A673 (cell line): ENCODE data around the gene PTCHD4. TPM values are rescaled to one million over a fixed set of nuclear protein-coding genes. Genes with fewer than 3 reads are reported as not detected.

Experiments used
- BruUV-seq: library from RNA; stranded (reverse); fragments of 400-500 nt; replicated peaks from 2 replicates; lab custom pipeline; 2021; lab: Mats Ljungman, UMichigan
- CTCF ChIA-PET: fragments of 300-600 bp; sonication (Branson Sonifier 250); formaldehyde crosslinking; loops from one replicate; lab custom pipeline; 2022; ENCODE audit warnings: antibody characterized with exemption; lab: Charles Lee
- POLR2A ChIA-PET: fragments of 300-600 bp; sonication (Branson Sonifier 250); formaldehyde crosslinking; loops from one replicate; lab custom pipeline; 2022; ENCODE audit warnings: antibody characterized with exemption; ENCODE audit not compliant: low non-redundant PET; lab: Charles Lee
- DNase-seq: peaks from one replicate; pipeline ENCODE4 v3.0.0-alpha.2; 2015; ENCODE audit warnings: low spot score
- H3K27ac ChIP-seq: fragments of 200-600 bp; sonication (generic); 2 replicates; pipeline ENCODE4 v1.5.1; 2016; ENCODE audit warnings: mixed run types, low read depth, mild to moderate bottlenecking, mixed read lengths, antibody characterized with exemption, low read length; ENCODE audit not compliant: poor library complexity, severe bottlenecking
- H3K27me3 ChIP-seq: fragments of 200-600 bp; sonication (generic); replicated peaks from 2 replicates; pipeline ENCODE4 v1.6.1; 2017; ENCODE audit warnings: mixed run types, low read depth, mild to moderate bottlenecking, mixed read lengths, antibody characterized with exemption, low read length; ENCODE audit not compliant: insufficient read depth, poor library complexity
- H3K36me3 ChIP-seq: fragments of 200-600 bp; sonication (generic); 2 replicates; pipeline ENCODE4 v1.6.1; 2016; ENCODE audit warnings: mixed run types, mild to moderate bottlenecking, mixed read lengths, antibody characterized with exemption, low read length; ENCODE audit not compliant: insufficient read depth, poor library complexity, severe bottlenecking
- H3K4me1 ChIP-seq: fragments of 200-600 bp; sonication (generic); 2 replicates; pipeline ENCODE4 v1.6.1; 2017; ENCODE audit warnings: mixed run types, mild to moderate bottlenecking, mixed read lengths, antibody characterized with exemption, low read length; ENCODE audit not compliant: insufficient read depth, poor library complexity, severe bottlenecking
- H3K4me3 ChIP-seq: fragments of 200-600 bp; sonication (generic); 2 replicates; pipeline ENCODE4 v1.5.1; 2016; ENCODE audit warnings: low read depth, mixed run types, mild to moderate bottlenecking, mixed read lengths, low read length; ENCODE audit not compliant: poor library complexity, severe bottlenecking
- H3K9me3 ChIP-seq: fragments of 200-600 bp; sonication (generic); 2 replicates; pipeline ENCODE4 v1.6.1; 2016; ENCODE audit warnings: mixed run types, low read depth, mild to moderate bottlenecking, mixed read lengths, antibody characterized with exemption, low read length; ENCODE audit not compliant: poor library complexity, severe bottlenecking
- CTCF ChIP-seq: fragments of 300-800, 200-600 bp; sonication (generic); conservative IDR thresholded peaks from 2 replicates; pipeline ENCODE4 v1.5.1; 2017; ENCODE audit warnings: low read depth, mild to moderate bottlenecking, antibody characterized with exemption, low read length, moderate library complexity, mixed read lengths
- EZH2 ChIP-seq: fragments of 200-600 bp; sonication (generic); IDR thresholded peaks from 2 replicates; pipeline ENCODE4 v1.6.1; 2017; ENCODE audit warnings: borderline replicate concordance, low read depth, mild to moderate bottlenecking, mixed read lengths, antibody characterized with exemption, low read length; ENCODE audit not compliant: poor library complexity, severe bottlenecking
- intact Hi-C: fragments of 100-400 bp; cut with micrococcal nuclease; formaldehyde crosslinking; loops from one replicate; pipeline ENCODE4 v1.10.0; 2022; ENCODE audit not compliant: unreplicated experiment
- total RNA-seq: library from RNA; stranded (reverse); gene quantifications from 2 replicates; pipeline ENCODE4 v1.2.3, GENCODE V29; 2021

Gene PTCHD4
- total RNA-seq, 1 experiment from 2014 or later = 0.17 TPM

- intact Hi-C loops = no loop called here
- Histone ChIP-seq H3K4me1 (peaks cover 11% of the 10 kb centered on the region), H3K36me3 (no peaks in the 10 kb centered on the region), H3K4me3 (no peak overlapping the region), H3K27ac (no peak overlapping the region), H3K9me3 (no peaks in the 10 kb centered on the region), H3K27me3 (peaks cover 35% of the 10 kb centered on the region)
- DNase-seq = no peak
- no peak for TF ChIP-seq EZH2
- POLR2A ChIA-PET = no interaction called here
- CTCF ChIA-PET = no interaction called here
- BruUV-seq = no TSS peak
Measured at GRCh38 chr6:48069280-48069679, 41.7 kb downstream of the PTCHD4 start.

DNA sequence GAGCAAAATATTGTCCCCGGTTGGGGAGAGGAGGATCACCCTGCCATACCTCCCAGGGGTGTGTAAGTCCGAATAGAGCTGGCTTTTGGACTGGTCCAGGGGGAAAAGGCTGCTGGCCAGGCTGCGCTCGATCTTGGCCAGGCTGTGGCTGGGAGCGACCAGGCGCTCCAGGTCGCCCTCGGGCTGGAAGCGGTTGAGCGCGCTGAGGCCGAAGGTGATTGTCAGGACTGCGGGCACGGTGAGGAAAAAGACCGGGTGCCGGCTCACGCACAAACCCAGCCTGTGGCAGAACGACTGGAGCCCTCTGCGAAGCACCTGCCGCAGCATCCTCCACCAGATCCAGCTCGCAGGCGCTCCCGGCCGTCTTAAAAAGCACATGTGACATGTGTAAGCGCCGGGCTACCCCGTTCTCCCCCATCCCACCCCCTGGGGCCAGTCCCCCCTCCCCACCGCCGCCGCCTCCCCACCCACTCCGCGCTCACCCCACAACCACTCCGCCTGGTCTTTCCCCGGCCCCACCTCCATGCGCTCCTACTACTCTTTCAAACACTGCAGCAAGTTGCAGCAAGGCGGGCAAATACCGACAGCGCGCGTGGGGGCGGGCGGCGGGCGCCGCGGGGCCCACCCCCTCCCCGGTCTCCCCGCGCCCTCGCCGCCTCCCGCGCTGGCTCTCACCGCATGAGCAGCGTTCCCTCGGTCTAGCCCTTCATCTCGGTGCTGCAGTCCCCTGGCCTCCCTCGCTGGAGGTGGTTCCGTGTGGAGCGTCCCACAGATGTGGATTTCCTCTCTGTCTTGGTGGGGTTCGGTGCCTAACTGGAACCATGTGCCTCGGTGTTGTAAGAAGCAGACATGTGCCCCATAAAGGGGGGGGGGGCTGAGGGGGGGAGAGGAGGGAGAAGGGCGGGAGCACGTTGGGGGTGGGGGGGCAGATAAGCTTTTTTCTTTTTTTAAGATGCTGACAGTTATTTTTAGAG is 42.4 kb downstream of the PTCHD4 start:
- ChIA-PET POLR2A (no interaction called here), CTCF (no interaction called here)
- Histone ChIP-seq H3K27me3 (peaks cover 35% of the 10 kb centered on the region), H3K4me1 (peaks cover 4% of the 10 kb centered on the region), H3K4me3 (peak overlapping the region; percentile 32), H3K27ac (no peak overlapping the region), H3K36me3 (no peaks in the 10 kb centered on the region), H3K9me3 (no peaks in the 10 kb centered on the region)
- DNase-seq = no peak
- TF ChIP-seq CTCF (no peak), EZH2 (peak; percentile 14)
- intact Hi-C loops = no loop called here
- no TSS peak for BruUV-seq

DNA sequence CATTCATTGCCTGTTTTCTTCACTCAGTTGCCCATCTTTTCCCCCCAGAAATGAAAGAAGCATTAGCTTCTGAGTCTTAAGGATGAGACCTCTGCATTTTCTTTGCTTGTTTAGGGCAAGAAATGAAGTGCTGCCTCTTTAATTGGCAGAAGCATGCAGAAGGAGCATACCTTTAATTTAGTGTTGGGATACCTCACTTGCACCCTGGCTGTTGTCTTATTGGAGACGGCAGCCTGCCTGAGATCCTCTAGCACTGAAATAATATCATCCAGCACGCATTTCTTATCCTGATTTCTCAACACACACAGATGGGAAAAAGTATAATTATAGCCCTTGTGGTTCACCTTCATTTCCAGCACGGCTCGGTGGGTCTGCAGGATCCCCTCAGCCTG is 43.1 kb downstream of the PTCHD4 start:
- no peak overlapping the region for H3K27ac ChIP-seq
- CTCF ChIA-PET = no interaction called here
- no TSS peak for BruUV-seq

More for the DNA sequence above, 43.1 kb downstream of the PTCHD4 start:
- no peaks in the 10 kb centered on the region for H3K36me3 ChIP-seq
- intact Hi-C loops = no loop called here
- no peak for DNase-seq
- peaks cover 35% of the 10 kb centered on the region for H3K27me3 ChIP-seq
- no peaks in the 10 kb centered on the region for H3K9me3 ChIP-seq
- POLR2A ChIA-PET = no interaction called here
- TF ChIP-seq EZH2 (peak; percentile 33), CTCF (no peak)
- no peak overlapping the region for H3K4me3 ChIP-seq
- no peaks in the 10 kb centered on the region for H3K4me1 ChIP-seq
